Mucosa of rectum (tissue), 2 donors: Measurements from ENCODE around the gene PITX1.

ENCODE experiments used
- H3K27ac ChIP-seq, 2 donors: one replicate each; pipeline ENCODE4 v1.7.0; 2013; ENCODE audit warnings: inconsistent platforms in 2 of 2, low read depth in 2 of 2, low read length in 2 of 2
- H3K27me3 ChIP-seq, 2 donors: one replicate each; pipeline ENCODE4 v1.7.0; 2013; ENCODE audit warnings: low read length in 2 of 2; ENCODE audit not compliant: control insufficient read depth in 2 of 2, insufficient read depth in 2 of 2
- H3K36me3 ChIP-seq, 2 donors: one replicate each; pipeline ENCODE4 v1.7.0; 2013; ENCODE audit warnings: low read length in 2 of 2; ENCODE audit not compliant: control insufficient read depth in 2 of 2, insufficient read depth in 2 of 2
- H3K4me1 ChIP-seq, 2 donors: one replicate each; pipeline ENCODE4 v1.7.0; 2013; ENCODE audit warnings: low read length in 2 of 2, mild to moderate bottlenecking in 1 of 2; ENCODE audit not compliant: control insufficient read depth in 2 of 2, insufficient read depth in 2 of 2
- H3K4me3 ChIP-seq, 2 donors: one replicate each; pipeline ENCODE4 v1.7.0; 2013; ENCODE audit warnings: low read length in 2 of 2
- H3K9ac ChIP-seq, 2 donors: one replicate each; pipeline ENCODE4 v1.7.0; 2013; ENCODE audit warnings: low read length in 2 of 2, low read depth in 1 of 2, mild to moderate bottlenecking in 1 of 2
- H3K9me3 ChIP-seq, 2 donors: one replicate each; pipeline ENCODE4 v1.7.0; 2013; ENCODE audit warnings: low read length in 2 of 2; ENCODE audit not compliant: control insufficient read depth in 2 of 2
- donor health status: healthy.
- donor health status: Normal muscosa, but diverticular disease.

The PITX1 gene

DNA sequence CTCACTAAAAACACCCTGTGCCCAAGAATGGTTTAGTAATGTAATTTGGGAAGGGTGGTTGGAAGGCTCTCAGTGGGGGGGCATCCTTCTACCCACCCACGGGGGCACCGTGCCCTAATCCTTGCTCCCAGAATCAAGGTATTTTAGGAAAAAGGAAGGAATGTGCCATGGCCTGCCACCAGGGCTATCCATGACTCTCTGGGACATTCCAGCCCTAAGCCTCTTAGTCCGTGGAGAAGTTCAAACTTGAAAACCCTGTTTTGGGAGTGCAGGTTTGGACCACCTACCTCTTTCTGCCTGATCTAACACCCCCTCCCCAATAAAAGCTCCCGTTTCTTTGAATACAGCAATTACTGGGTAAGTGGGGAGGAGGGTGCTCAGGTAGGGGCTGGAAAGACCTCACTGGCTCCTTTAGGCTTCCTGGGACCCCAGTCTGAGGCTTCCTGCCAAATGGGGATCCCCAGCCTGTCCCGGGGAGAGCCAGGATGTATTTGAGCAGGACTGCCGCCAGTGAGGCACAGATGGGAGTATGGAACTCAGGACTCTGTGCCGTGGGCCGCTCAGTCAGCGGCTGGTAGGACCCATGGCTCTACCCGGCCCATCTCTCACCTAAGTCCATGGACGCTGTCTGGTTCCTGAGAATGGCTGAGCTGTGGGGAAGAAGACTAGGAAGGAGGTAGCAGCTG is 3.6 kb upstream of the PITX1 start:
- Histone ChIP-seq H3K9ac (peak overlapping the region in 1 of 2 donors; percentile 41), H3K27ac (peak overlapping the region; percentile 41 to 66), H3K36me3 (no peaks in the 10 kb centered on the region), H3K4me1 (peaks cover 11 to 13% of the 10 kb centered on the region in 2 donors), H3K27me3 (peaks cover 60 to 61% of the 10 kb centered on the region in 2 donors), H3K4me3 (peak overlapping the region; percentile 9 to 56), H3K9me3 (no peaks in the 10 kb centered on the region)

DNA sequence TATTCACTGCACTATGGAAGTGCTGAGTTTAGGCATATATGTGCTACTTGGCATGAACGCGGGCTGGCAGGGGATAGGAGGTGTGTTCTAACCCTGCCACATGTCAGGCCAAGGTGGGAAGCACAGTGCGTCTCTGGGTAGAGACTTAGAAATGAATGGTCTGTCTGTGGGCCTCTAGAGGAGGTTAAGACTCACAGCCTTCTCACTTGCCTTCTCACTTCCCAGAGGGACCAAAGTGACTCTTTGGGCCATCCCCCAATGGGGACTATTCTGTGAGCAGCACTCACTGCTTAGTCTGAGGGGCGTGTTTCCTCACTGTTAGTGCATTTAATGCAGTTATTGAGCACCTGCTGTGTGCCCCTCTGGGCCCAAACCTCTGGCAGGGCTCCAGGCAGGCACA is 2.4 kb upstream of the PITX1 start:
- peak overlapping the region; percentile 41 to 66 for H3K27ac ChIP-seq
- H3K4me3 ChIP-seq: no peak overlapping the region
- no peaks in the 10 kb centered on the region for H3K36me3 ChIP-seq
- H3K27me3 ChIP-seq: peaks cover 61 to 67% of the 10 kb centered on the region in 2 donors
- H3K9ac ChIP-seq: no peak overlapping the region
- H3K9me3 ChIP-seq: no peaks in the 10 kb centered on the region
- peaks cover 11 to 14% of the 10 kb centered on the region in 2 donors for H3K4me1 ChIP-seq

DNA sequence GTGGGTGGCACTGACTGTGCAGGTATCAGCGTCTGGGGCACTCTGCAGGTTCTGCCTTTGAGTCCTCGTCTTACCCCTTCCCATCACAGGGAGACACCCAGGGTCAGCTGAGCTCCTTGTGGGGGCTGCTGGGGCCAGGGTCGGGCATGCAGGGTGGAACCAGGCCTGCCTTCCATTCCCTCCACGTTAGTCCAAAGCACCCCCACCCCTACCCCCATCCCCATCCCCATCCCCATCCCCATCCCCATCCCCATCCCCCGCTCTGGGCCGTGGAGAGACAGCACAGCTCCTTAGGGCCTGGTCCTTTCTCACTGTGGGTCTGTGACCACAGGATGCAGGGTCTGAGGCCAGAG is 1.6 kb upstream of the PITX1 start:
- Histone ChIP-seq H3K36me3 (no peaks in the 10 kb centered on the region), H3K4me3 (no peak overlapping the region), H3K4me1 (peaks cover 17 to 19% of the 10 kb centered on the region in 2 donors), H3K9ac (no peak overlapping the region), H3K27me3 (peaks cover 56 to 67% of the 10 kb centered on the region in 2 donors), H3K9me3 (no peaks in the 10 kb centered on the region), H3K27ac (peak overlapping the region; percentile 68 to 83)

DNA sequence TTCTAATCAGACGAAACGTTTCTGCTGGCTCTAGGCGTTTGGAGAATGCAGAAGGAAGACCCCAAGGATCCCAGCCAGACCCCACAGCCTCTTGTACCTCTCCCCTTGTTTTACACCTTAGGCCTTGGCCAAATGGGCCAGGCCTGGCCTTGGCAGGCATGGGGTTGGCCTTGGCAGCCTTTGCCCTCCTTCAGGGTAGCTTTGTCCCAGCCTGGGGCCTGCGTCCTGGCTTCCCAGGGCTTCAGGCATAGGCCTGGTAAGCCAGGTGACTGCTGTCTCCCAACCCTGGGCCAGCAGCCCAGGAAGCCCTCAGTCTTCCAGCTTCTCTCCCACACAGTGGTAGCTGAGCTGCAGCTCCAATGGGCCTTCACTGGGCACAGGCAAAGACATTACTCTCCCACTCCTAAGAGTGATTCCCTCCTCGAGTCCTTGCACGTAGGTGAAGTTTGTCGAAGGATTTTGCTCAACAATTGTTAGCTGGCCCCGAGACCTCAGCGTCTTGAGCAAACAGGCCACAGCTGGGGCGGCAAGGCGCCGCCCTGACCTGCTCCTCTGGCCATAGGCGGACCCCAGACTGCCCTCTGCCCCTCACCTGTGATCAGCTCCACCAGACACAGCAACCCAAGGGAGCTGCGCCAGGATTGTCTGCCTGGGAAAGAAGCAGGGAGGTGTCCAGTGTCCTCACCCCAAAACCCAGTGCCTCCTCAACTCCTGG is 1.1 kb upstream of the PITX1 start:
- Histone ChIP-seq H3K4me1 (peaks cover 18 to 19% of the 10 kb centered on the region in 2 donors), H3K36me3 (no peaks in the 10 kb centered on the region), H3K9me3 (no peaks in the 10 kb centered on the region), H3K27ac (peak overlapping the region; percentile 68 to 83), H3K9ac (peak overlapping the region; percentile 5 to 59), H3K27me3 (peaks cover 56 to 67% of the 10 kb centered on the region in 2 donors), H3K4me3 (peak overlapping the region in 1 of 2 donors; percentile 17)

DNA sequence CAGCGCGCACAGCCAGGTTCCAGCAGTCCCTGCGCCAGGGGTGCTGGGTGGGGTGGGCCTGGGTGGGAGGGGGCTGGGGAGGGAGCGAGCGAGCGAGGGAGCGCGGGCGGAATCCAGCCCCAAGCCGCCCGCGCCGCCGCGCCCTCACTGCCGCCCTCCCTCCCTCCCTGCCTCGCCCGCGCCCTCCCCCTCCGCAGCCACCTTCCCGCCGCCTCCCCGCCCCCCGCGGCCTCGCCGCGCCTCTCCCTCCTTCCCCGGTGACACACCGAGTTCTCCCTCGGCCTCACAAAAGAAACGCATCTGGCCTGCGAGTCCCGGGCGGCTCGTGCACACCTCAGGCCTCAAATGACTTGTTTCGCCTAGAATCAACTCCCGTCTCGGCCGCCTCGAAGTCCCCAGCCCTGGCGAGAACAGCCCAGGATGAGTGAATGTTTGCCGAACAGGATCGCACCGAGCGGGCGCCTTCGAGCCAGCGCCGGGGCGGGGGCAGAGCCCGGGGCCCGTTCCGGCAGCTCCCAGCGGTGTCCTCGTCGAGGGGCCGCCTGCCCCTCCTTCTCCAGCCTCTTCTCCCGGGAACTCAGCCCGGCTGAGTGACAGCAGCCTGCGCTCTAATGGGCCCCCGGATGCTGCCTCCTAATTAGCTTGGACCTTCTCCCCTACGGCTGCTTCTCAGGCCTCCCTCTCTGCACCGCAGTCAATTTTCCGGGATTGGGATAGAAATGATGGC is 371 bp upstream of the PITX1 start:
- Histone ChIP-seq H3K9me3 (no peaks in the 10 kb centered on the region), H3K9ac (peak overlapping the region; percentile 5 to 59), H3K4me3 (peak overlapping the region; percentile 17 to 72), H3K4me1 (peaks cover 18 to 19% of the 10 kb centered on the region in 2 donors), H3K27me3 (peaks cover 59 to 69% of the 10 kb centered on the region in 2 donors), H3K27ac (peak overlapping the region; percentile 68 to 83), H3K36me3 (no peaks in the 10 kb centered on the region)

DNA sequence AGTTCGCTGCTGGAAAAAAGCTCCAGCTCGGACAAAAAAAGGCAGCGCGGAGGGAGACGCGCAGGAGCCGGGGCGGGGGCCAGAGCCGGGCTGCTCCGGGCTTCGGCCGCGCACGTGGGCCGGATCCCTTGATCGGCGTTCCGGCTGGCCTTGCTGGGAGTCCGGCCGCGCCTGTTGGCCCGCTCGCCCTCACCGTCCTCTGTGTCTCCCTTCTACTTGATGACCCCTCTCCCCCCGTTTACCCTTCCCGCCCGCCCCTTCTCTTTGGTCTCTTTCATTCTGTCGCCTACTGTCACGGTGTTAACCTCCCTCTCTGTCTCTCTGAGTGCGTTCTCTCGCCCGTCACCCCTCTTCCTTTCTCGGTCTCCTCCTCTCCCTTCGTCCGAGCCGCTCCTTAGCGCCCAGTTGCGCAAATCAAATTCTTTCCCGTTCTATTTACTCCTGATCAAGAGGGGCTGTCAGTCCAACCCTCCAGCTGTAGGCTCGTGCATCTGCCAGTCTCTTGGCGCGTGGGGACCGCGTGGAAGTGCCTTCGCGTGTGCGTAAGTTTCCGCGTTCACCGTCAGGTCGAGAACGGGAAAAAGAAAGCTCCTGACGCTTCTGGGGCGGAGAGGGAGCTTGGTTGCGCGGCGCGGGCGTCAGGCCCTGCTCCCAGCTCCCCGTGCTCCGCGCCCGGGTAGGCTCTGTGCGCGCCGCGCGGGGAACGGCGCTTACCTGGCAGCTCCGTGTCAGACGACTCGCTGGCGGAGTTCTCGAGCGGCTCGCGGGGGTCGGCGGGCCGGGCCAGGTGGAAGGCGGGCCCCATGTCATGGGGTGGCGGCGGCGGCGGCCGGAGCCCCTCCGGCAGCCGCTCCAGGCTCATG is 798 bp downstream of the PITX1 start:
- H3K36me3 ChIP-seq: no peaks in the 10 kb centered on the region
- H3K27ac ChIP-seq: peak overlapping the region; percentile 61 to 63
- peaks cover 18 to 19% of the 10 kb centered on the region in 2 donors for H3K4me1 ChIP-seq
- peak overlapping the region; percentile 72 to 74 for H3K4me3 ChIP-seq
- H3K9ac ChIP-seq: peak overlapping the region; percentile 52 to 68
- peaks cover 66 to 68% of the 10 kb centered on the region in 2 donors for H3K27me3 ChIP-seq
- no peaks in the 10 kb centered on the region for H3K9me3 ChIP-seq

DNA sequence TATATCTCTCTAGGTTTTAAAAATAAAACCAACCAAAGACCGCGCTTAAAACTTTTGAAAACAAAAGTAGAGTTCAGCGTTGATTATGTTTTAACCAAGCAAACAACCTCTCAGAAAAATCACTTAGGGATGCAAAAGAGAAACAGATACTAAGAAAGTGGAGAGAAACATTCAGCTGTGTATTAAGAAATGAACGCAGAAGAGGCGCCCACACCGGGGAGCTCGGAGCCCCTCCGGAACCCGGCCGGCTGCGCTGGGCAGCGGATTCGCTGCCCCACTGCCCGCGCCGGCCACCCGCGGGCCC is 1.4 kb downstream of the PITX1 start:
- peaks cover 18 to 19% of the 10 kb centered on the region in 2 donors for H3K4me1 ChIP-seq
- peak overlapping the region in 1 of 2 donors; percentile 68 for H3K9ac ChIP-seq
- no peaks in the 10 kb centered on the region for H3K36me3 ChIP-seq
- no peaks in the 10 kb centered on the region for H3K9me3 ChIP-seq
- H3K4me3 ChIP-seq: peak overlapping the region; percentile 72 to 74
- peak overlapping the region in 1 of 2 donors; percentile 63 for H3K27ac ChIP-seq
- H3K27me3 ChIP-seq: peaks cover 63 to 67% of the 10 kb centered on the region in 2 donors

DNA sequence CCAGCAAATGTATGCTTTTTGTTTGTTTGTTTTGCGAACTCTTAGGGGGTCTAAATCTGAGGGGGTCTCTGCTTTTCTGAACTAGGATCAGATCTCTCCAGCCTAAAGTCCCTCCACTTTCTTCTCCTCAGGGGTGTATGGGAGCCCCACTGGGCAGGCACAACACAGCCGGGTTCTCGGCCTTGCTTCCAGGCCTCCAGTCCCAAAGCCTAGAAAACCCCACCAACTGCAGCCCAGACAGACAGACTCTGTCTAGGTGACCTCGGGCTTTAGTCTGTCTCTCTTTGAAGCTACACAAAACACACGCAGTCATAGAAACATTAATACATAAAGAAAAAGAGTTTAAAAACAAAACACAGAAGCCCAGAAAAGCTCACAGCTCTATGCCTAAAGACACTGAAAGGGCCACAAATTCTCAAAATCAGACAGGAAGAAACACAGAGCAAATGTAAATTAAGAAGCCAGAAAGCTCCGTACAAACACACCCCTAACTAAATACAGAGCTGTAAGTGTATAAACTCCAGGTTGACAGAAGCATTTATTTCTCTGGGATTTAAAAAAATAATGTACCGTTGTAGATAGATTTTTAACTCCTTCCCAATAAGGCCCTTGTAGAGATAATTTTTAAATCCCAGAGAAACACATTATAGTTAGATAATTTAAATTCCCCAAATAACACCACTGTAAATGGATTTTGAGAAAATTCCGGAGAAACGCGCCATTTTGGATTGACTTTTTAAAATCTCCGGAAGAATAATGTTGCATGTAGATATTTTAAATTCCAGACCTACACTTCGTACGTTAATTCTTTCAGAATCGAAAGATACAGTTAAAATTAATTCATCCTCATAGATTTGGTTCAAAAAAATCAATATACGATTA is 2.0 kb downstream of the PITX1 start:
- Histone ChIP-seq H3K27me3 (peaks cover 59 to 69% of the 10 kb centered on the region in 2 donors), H3K9me3 (no peaks in the 10 kb centered on the region), H3K36me3 (no peaks in the 10 kb centered on the region), H3K27ac (peak overlapping the region; percentile 61 to 63), H3K9ac (peak overlapping the region in 1 of 2 donors; percentile 62), H3K4me1 (peaks cover 18 to 19% of the 10 kb centered on the region in 2 donors), H3K4me3 (peak overlapping the region; percentile 72 to 74)
